Activated naive CD4-positive, alpha-beta T cell treated with Interleukin-2 at 50 U/mL for 16 hours (primary cell): ENCODE results near the gene NADSYN1.

Experiments
- DNase-seq: peaks from one replicate; pipeline ENCODE4 v3.0.0-alpha.2; 2020

The NADSYN1 gene

DNA sequence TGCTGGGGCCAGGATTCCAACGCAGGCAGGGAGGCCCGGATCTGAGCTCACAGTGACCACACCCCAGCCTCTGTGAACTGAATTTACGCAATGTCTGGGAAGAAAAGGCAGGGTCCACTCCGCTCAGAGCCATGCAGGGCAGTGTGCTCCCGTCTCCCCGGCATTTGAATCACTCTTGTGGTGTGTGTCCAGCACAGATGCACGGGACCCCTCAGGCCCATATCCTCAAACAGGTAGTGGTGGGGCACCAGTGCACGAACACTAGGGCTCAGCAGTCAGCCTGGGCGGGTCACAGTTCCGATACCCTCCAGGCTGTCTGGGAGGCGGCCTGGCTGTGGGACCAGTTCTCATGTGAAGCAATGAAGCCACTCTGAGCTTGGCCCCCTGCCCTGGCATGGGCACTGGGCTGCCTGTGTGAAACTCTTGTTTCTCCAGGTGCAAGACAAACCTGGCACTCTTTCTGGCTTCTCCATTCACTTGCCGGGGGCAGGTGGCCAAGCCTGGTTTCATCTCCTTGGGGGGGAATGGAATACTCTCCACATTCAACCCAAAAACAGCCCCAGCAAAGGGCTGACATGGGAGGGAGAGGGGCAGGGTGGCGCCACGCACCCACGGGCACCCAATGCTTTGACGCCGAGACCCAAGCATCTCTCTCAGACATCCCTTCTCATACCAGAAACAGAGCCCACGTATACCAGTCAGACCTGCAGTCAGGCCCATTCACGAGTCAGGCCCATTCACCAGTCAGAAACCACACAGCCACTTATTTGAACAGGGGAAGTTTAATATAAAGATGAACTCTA, 19.2 kb upstream of the NADSYN1 start:
- DNase-seq: no peak

DNA sequence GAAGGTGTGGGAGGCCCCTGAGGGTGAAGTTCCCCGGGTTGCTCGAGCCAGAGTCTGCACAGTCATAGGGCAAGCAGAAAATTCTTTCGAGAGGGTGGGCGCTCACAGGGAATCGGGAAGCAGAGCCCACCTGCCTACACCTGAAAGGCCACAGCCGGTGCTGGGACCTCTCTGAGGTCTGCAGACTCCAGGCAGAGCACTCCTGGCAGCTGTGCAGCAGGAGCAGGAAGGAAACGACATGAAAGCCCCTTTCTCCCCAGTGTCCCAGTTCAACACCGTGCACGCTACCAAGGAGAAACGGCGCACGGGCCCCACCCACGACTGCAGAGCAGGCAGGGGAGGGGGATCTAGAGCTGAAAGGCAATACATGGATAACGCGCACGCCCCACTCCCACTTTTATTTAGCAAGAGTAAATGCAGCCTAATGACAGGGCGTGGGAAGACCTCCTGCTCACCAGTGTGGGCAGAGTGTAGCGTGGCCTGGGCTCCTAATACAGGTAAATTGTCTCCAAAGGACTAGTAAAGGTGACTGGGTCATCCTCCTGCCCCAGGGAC, 18.4 kb upstream of the NADSYN1 start:
- no peak for DNase-seq

GRCh38 chr11:71435278-71435951, 17.6 kb upstream of the NADSYN1 start:
- no peak for DNase-seq

DNA sequence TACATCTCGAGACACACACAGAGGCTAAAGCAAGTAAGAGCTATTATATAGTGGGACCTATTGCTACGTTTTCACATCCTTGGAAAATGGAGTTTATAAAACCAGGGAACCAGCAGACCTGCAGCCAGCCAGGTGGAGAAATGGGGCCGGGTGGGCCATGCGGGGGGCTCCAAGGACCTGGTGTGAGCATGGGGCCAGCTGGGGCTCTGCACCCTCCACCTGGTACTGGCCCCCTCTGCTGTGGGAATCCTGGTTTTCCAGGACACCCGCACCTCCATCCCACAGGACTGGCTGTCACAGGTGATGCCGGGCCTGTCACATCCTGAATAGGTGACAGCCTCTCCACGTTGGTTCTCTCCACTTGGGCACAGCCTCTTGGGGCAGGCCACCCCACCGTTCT, 16.1 kb upstream of the NADSYN1 start:
- DNase-seq: no peak

GRCh38 chr11:71437399-71437798, 15.6 kb upstream of the NADSYN1 start:
- no peak for DNase-seq

GRCh38 chr11:71437879-71438278, 15.1 kb upstream of the NADSYN1 start:
- DNase-seq: no peak

GRCh38 chr11:71438650-71439049, 14.4 kb upstream of the NADSYN1 start:
- no peak for DNase-seq

DNA sequence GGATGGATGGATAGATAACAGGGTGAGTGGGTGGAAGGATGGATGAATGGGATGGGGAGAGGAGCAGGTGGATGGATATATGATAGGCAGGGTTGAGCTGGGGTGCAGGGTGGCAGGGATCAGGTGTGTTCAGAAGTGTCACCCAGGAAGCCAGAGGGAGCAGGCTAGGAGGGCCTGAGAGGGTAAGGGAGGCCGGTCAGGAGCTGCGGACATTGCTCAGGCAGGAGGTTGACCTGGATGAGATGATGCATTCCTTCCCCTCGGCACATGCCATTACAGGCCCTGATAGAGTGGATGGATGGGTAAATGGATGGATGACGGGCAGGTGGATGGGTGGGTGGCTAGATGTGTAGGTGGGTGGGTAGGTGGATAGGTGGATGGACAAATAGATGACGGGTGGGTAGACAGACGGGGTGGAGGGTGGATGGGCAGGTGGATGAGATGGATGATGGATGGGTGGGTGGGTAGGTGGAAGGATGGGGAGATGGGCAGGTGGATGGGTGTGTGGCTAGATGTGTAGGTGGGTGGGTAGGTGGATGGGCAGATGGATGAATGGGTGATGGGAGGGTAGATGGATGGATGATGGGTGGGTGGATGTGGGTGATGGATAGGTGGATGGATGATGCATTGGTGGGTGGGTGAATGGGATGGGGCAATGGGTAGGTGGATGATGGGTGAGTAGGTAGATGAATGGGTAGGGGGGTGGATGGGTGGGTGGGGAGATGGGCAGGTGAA, 12.8 kb upstream of the NADSYN1 start:
- DNase-seq: no peak

DNA sequence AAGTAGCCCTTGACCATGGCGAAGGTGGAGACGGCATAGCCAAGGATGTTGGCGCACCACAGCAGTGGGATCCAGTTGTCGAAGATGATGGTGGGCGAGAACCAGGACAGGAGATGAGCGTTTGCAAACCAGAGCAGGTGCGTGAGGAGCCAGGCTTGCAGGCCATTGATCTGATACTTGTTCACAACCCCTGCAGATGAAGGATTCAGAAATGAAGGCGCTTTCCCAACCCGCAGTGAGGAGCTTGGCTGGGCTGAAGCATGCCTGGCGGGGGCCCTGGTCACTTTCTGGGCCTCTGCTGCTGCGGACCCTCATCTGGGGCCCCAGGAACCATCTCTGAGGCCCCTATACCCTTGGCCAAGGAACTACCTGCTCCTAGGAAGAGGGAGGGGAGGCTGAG, 11.8 kb upstream of the NADSYN1 start:
- no peak for DNase-seq

- DNase-seq: no peak
Measured at GRCh38 chr11:71442123-71442522, 10.9 kb upstream of the NADSYN1 start.

GRCh38 chr11:71442880-71443279, 10.1 kb upstream of the NADSYN1 start:
- no peak for DNase-seq

GRCh38 chr11:71443736-71444445, 9.1 kb upstream of the NADSYN1 start:
- no peak for DNase-seq

- DNase-seq: no peak
Measured at GRCh38 chr11:71444811-71445210, 8.2 kb upstream of the NADSYN1 start.

DNA sequence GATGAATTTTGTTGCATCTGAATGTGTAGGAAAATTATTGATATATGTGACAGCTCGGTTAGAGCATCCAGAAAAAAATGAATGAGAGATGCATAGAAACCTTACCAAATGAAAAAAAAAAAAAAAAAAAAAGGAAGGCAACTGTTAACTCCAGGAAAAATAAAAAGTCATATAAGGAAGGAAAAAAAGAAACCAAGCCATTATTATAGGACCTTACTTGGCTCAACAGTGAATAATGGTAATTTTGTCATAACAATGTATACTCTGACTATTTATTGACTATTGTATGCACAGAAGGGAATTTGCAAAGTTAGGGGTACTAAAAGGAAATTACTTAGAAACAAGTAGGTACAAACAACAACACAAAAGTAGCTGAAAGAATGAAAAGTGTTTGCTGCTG, 6.9 kb upstream of the NADSYN1 start:
- no peak for DNase-seq

- no peak for DNase-seq
Measured at GRCh38 chr11:71446942-71447688, 5.9 kb upstream of the NADSYN1 start.

- peak; percentile 44 for DNase-seq
Measured at GRCh38 chr11:71447791-71448256, 5.2 kb upstream of the NADSYN1 start.

DNA sequence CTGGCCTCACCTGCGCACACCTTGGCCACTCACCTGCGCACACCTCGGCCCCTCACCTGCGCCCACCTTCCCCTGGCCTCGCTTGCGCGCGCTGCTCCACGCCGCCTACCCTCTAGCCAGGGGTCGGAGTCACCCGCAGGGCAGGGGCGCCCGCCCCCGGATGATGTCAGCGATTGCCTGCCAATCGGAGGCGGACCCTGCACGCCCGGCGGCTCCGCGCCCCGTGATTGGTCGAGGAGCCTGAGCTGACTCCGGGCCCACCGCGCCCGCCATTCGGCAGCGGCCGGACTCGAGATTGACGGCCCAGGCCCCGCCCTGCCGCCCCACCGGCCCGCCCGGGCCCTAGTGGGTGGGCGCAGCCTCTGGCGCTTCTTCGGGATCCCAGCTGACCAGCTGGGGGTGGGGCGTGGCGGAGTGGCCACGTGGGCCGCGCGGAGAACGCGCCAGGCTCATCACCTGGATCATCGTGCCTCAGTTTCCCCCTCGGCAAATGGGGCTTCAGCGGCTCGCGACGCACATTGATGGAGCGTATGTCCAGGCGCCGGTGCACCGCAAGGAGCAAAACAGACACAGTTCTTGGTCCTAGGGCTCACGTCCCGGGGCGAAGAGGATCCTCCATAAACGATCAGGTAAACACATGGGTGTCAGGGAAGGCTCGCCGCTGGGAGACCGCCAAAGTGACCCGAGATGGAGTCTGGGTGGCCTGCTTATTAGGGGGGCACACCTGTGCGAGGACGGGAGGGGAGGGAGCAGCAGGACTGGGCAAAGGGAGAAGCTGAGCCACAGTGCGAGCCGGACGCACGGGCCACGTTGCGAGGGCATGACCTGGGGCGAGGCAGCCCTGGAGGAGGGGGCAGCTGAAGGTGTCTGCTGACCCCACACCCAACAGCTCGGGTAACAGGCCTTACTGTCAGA, 4.5 kb upstream of the NADSYN1 start, which contains the start of gene DHCR7:
TSS of gene DHCR7 (minus strand) at position 137 of the 915 bp plus-strand sequence. CDS start 3,441 bp downstream, outside the sequence.
- peak; percentile 95 for DNase-seq

- DNase-seq: no peak
Measured at GRCh38 chr11:71449596-71449995, 3.4 kb upstream of the NADSYN1 start.

DNA sequence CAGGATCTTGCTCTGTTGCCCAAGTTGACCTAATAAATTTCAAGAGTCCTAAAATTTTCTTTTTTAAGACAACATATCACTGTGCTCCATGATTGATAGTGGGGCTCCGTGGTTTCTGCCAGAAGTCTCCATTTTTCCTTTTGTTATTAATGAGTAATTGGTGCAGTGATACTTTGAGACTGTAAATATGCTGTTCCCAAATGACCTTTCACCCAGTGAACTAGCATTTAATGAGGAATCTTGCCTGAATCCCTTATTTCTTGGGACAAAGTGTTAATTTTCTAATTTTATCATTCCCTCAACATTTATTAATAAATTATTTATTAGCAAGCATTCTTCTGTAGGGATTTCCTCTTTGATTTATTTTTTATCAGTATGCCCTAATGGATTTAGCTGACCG, 2.5 kb upstream of the NADSYN1 start:
- no peak for DNase-seq

- DNase-seq: no peak
Measured at GRCh38 chr11:71450939-71451338, 2.1 kb upstream of the NADSYN1 start.
